ENCODE measurements around the gene GLE1.

The GLE1 gene

GRCh38 chr9:128512820-128513219, 8.3 kb downstream of the GLE1 start:
- Histone ChIP-seq H3K79me2 (ENCODE audit: control insufficient read depth, insufficient read depth, low read length, poor library complexity) (no peaks in the 10 kb centered on the region), H4K91ac (ENCODE audit: low read depth, low read length) (no peak overlapping the region), H3K4ac (ENCODE audit: low read depth, low read length) (no peak overlapping the region), H3K4me1 (ENCODE audit: control insufficient read depth in 1 of 2, insufficient read depth in 2 of 2, low read length in 2 of 2) (no peaks in the 10 kb centered on the region), H4K12ac (ENCODE audit: low read depth, low read length) (no peak overlapping the region), H3K4me2 (ENCODE audit: low read length) (no peak overlapping the region), H3K9me3 (ENCODE audit: insufficient read depth, low read depth, low read length) (no peaks in the 10 kb centered on the region), H3K23ac (ENCODE audit: low read length) (no peak overlapping the region), H3K36me3 (ENCODE audit: control insufficient read depth in 1 of 2, insufficient read depth in 2 of 2, low read length in 2 of 2) (peaks cover 21 to 24% of the 10 kb centered on the region in 2 experiments), H3K18ac (ENCODE audit: low read length) (no peak overlapping the region), H4K8ac (ENCODE audit: low read depth, low read length) (no peak overlapping the region), H3K27me3 (ENCODE audit: insufficient read depth, low read length) (no peaks in the 10 kb centered on the region), H2AK5ac (ENCODE audit: low read length) (no peak overlapping the region), H3K9ac (ENCODE audit: low read length) (no peak overlapping the region), H2BK5ac (ENCODE audit: low read depth, low read length, poor library complexity) (no peak overlapping the region), H3K79me1 (ENCODE audit: low read length) (no peaks in the 10 kb centered on the region), H2BK120ac (ENCODE audit: insufficient read depth, low read length, poor library complexity) (no peak overlapping the region), H2AFZ (ENCODE audit: insufficient read depth, low read length, poor library complexity) (no peak overlapping the region), H2BK12ac (ENCODE audit: low read length) (no peak overlapping the region), H3K27ac (ENCODE audit: low read depth, low read length) (no peak overlapping the region), H3K14ac (ENCODE audit: low read length) (no peak overlapping the region), H3K4me3 (ENCODE audit: low read depth, low read length) (no peak overlapping the region)
- WGBS (ENCODE audit: extremely low coverage, insufficient coverage, insufficient read length): no CpG with 5 or more reads among the region's 9 CpGs
- DNase-seq: no peak

- no peak overlapping the region for H3K4me2 ChIP-seq (ENCODE audit: low read length)
- DNase-seq: no peak
- no peak overlapping the region for H2BK5ac ChIP-seq (ENCODE audit: low read depth, low read length, poor library complexity)
- peaks cover 27 to 30% of the 10 kb centered on the region in 2 experiments for H3K36me3 ChIP-seq (ENCODE audit: control insufficient read depth in 1 of 2, insufficient read depth in 2 of 2, low read length in 2 of 2)
- H2AK5ac ChIP-seq (ENCODE audit: low read length): no peak overlapping the region
- no peaks in the 10 kb centered on the region for H3K79me2 ChIP-seq (ENCODE audit: control insufficient read depth, insufficient read depth, low read length, poor library complexity)
- no peak overlapping the region for H4K12ac ChIP-seq (ENCODE audit: low read depth, low read length)
- WGBS (ENCODE audit: extremely low coverage, insufficient coverage, insufficient read length): no CpG with 5 or more reads among the region's 6 CpGs
- no peak overlapping the region for H3K14ac ChIP-seq (ENCODE audit: low read length)
- no peak overlapping the region for H3K4ac ChIP-seq (ENCODE audit: low read depth, low read length)
- no peak overlapping the region for H3K9ac ChIP-seq (ENCODE audit: low read length)
- no peaks in the 10 kb centered on the region for H3K79me1 ChIP-seq (ENCODE audit: low read length)
- H4K91ac ChIP-seq (ENCODE audit: low read depth, low read length): no peak overlapping the region
- H2BK12ac ChIP-seq (ENCODE audit: low read length): no peak overlapping the region
- H2AFZ ChIP-seq (ENCODE audit: insufficient read depth, low read length, poor library complexity): no peak overlapping the region
- H3K4me1 ChIP-seq (ENCODE audit: control insufficient read depth in 1 of 2, insufficient read depth in 2 of 2, low read length in 2 of 2): no peaks in the 10 kb centered on the region
- no peak overlapping the region for H3K18ac ChIP-seq (ENCODE audit: low read length)
- H2BK120ac ChIP-seq (ENCODE audit: insufficient read depth, low read length, poor library complexity): no peak overlapping the region
- H3K4me3 ChIP-seq (ENCODE audit: low read depth, low read length): no peak overlapping the region
- H3K23ac ChIP-seq (ENCODE audit: low read length): no peak overlapping the region
- no peak overlapping the region for H4K8ac ChIP-seq (ENCODE audit: low read depth, low read length)
- no peaks in the 10 kb centered on the region for H3K9me3 ChIP-seq (ENCODE audit: insufficient read depth, low read depth, low read length)
- no peaks in the 10 kb centered on the region for H3K27me3 ChIP-seq (ENCODE audit: insufficient read depth, low read length)
- H3K27ac ChIP-seq (ENCODE audit: low read depth, low read length): no peak overlapping the region
Measured at GRCh38 chr9:128521956-128522355, 17.4 kb downstream of the GLE1 start.

- Histone ChIP-seq H3K4me3 (ENCODE audit: low read depth, low read length) (no peak overlapping the region), H4K91ac (ENCODE audit: low read depth, low read length) (no peak overlapping the region), H4K12ac (ENCODE audit: low read depth, low read length) (no peak overlapping the region), H2BK12ac (ENCODE audit: low read length) (no peak overlapping the region), H3K27ac (ENCODE audit: low read depth, low read length) (no peak overlapping the region), H3K14ac (ENCODE audit: low read length) (no peak overlapping the region), H3K9me3 (ENCODE audit: insufficient read depth, low read depth, low read length) (no peaks in the 10 kb centered on the region), H3K4me2 (ENCODE audit: low read length) (no peak overlapping the region), H3K18ac (ENCODE audit: low read length) (no peak overlapping the region), H3K36me3 (ENCODE audit: control insufficient read depth in 1 of 2, insufficient read depth in 2 of 2, low read length in 2 of 2) (peaks cover 27 to 29% of the 10 kb centered on the region in 2 experiments), H3K79me1 (ENCODE audit: low read length) (no peaks in the 10 kb centered on the region), H3K9ac (ENCODE audit: low read length) (peak overlapping the region; percentile 31), H3K4ac (ENCODE audit: low read depth, low read length) (no peak overlapping the region), H2BK5ac (ENCODE audit: low read depth, low read length, poor library complexity) (no peak overlapping the region), H2BK120ac (ENCODE audit: insufficient read depth, low read length, poor library complexity) (no peak overlapping the region), H3K4me1 (ENCODE audit: control insufficient read depth in 1 of 2, insufficient read depth in 2 of 2, low read length in 2 of 2) (no peaks in the 10 kb centered on the region), H4K8ac (ENCODE audit: low read depth, low read length) (no peak overlapping the region), H3K27me3 (ENCODE audit: insufficient read depth, low read length) (no peaks in the 10 kb centered on the region), H3K23ac (ENCODE audit: low read length) (no peak overlapping the region), H3K79me2 (ENCODE audit: control insufficient read depth, insufficient read depth, low read length, poor library complexity) (no peaks in the 10 kb centered on the region), H2AK5ac (ENCODE audit: low read length) (no peak overlapping the region), H2AFZ (ENCODE audit: insufficient read depth, low read length, poor library complexity) (no peak overlapping the region)
- DNase-seq: no peak
- WGBS (ENCODE audit: extremely low coverage, insufficient coverage, insufficient read length): no CpG with 5 or more reads among the region's 13 CpGs
Measured at GRCh38 chr9:128523199-128523925, 18.8 kb downstream of the GLE1 start.

- H3K4me2 ChIP-seq (ENCODE audit: low read length): no peak overlapping the region
- no CpG with 5 or more reads among the region's 2 CpGs for WGBS (ENCODE audit: extremely low coverage, insufficient coverage, insufficient read length)
- H2BK120ac ChIP-seq (ENCODE audit: insufficient read depth, low read length, poor library complexity): no peak overlapping the region
- no peak overlapping the region for H3K18ac ChIP-seq (ENCODE audit: low read length)
- H3K4me1 ChIP-seq (ENCODE audit: control insufficient read depth in 1 of 2, insufficient read depth in 2 of 2, low read length in 2 of 2): no peaks in the 10 kb centered on the region
- H3K4me3 ChIP-seq (ENCODE audit: low read depth, low read length): no peak overlapping the region
- no peaks in the 10 kb centered on the region for H3K79me2 ChIP-seq (ENCODE audit: control insufficient read depth, insufficient read depth, low read length, poor library complexity)
- no peak overlapping the region for H2AK5ac ChIP-seq (ENCODE audit: low read length)
- H3K27ac ChIP-seq (ENCODE audit: low read depth, low read length): no peak overlapping the region
- no peak overlapping the region for H3K23ac ChIP-seq (ENCODE audit: low read length)
- no peak overlapping the region for H3K4ac ChIP-seq (ENCODE audit: low read depth, low read length)
- H2AFZ ChIP-seq (ENCODE audit: insufficient read depth, low read length, poor library complexity): no peak overlapping the region
- H2BK5ac ChIP-seq (ENCODE audit: low read depth, low read length, poor library complexity): peak overlapping the region; percentile 33
- H2BK12ac ChIP-seq (ENCODE audit: low read length): no peak overlapping the region
- no peaks in the 10 kb centered on the region for H3K9me3 ChIP-seq (ENCODE audit: insufficient read depth, low read depth, low read length)
- H3K36me3 ChIP-seq (ENCODE audit: control insufficient read depth in 1 of 2, insufficient read depth in 2 of 2, low read length in 2 of 2): peaks cover 29 to 33% of the 10 kb centered on the region in 2 experiments
- H3K79me1 ChIP-seq (ENCODE audit: low read length): no peaks in the 10 kb centered on the region
- no peak overlapping the region for H4K8ac ChIP-seq (ENCODE audit: low read depth, low read length)
- no peak overlapping the region for H4K12ac ChIP-seq (ENCODE audit: low read depth, low read length)
- H3K9ac ChIP-seq (ENCODE audit: low read length): no peak overlapping the region
- H4K91ac ChIP-seq (ENCODE audit: low read depth, low read length): no peak overlapping the region
- DNase-seq: no peak
- no peaks in the 10 kb centered on the region for H3K27me3 ChIP-seq (ENCODE audit: insufficient read depth, low read length)
- H3K14ac ChIP-seq (ENCODE audit: low read length): no peak overlapping the region
Measured at GRCh38 chr9:128526720-128527119, 22.2 kb downstream of the GLE1 start.
